Mammary epithelial cell (primary cell): ENCODE measurements around the gene KRTAP29-1.

Experiments used
- EZH2 ChIP-seq: IDR thresholded peaks from 2 replicates; pipeline ENCODE4 v1.6.1; 2012; ENCODE audit warnings: low read length, inconsistent platforms, borderline replicate concordance
- TF ChIP-seq, protein P1 (sequence below), 2 donors: IDR thresholded peaks in 1 of 2; conservative IDR thresholded peaks in 1 of 2; 2 replicates each; pipeline ENCODE4 v1.5.1; 2011 to 2012; ENCODE audit warnings: inconsistent platforms in 2 of 2, low read length in 2 of 2, mild to moderate bottlenecking in 2 of 2, control low read depth in 1 of 2, low read depth in 1 of 2; ENCODE audit not compliant: insufficient read depth in 1 of 2; ENCODE audit errors: extremely low read depth in 1 of 2

DNA sequence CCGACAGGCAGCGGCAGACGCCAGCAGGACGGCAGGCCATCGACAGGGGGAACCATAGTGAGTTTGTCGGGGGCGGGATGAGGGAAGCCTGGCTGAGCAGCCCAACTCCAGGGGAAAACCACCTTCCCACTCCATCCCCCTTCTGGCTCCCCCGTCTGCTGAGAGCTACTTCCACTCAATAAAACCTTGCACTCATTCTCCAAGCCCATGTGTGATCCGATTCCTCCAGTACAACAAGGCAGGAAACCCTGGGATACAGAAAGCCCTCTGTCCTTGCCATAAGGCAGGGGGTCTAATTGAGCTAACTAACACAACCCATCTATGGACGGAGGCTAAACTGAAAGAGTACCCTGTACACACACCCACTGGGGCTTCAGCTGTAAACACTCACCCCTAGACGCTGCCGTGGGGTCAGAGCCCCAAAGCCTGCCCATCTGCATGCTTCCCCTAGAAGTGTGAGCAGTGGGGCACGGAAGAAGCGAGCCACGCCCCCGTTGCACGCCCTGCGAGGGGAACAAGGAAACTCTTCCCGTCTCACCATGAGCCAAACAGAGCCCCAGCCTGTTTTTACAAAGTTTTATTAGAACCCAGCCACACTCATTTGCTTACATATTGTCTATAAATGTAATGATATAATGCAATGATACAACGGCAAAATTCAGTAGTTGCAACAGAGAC lies 4.1 kb downstream of the KRTAP29-1 start:
- TF ChIP-seq, protein P1, sequence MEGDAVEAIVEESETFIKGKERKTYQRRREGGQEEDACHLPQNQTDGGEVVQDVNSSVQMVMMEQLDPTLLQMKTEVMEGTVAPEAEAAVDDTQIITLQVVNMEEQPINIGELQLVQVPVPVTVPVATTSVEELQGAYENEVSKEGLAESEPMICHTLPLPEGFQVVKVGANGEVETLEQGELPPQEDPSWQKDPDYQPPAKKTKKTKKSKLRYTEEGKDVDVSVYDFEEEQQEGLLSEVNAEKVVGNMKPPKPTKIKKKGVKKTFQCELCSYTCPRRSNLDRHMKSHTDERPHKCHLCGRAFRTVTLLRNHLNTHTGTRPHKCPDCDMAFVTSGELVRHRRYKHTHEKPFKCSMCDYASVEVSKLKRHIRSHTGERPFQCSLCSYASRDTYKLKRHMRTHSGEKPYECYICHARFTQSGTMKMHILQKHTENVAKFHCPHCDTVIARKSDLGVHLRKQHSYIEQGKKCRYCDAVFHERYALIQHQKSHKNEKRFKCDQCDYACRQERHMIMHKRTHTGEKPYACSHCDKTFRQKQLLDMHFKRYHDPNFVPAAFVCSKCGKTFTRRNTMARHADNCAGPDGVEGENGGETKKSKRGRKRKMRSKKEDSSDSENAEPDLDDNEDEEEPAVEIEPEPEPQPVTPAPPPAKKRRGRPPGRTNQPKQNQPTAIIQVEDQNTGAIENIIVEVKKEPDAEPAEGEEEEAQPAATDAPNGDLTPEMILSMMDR (conservative IDR thresholded peaks at IDR 0.05 in 1 of 2, IDR thresholded peaks at IDR 0.05 in 1 of 2; ENCODE audit: extremely low read depth in 1 of 2, insufficient read depth in 1 of 2, low read depth in 1 of 2, low read length in 2 of 2): no peak
- TF ChIP-seq EZH2: no peak
